Activated naive CD4-positive, alpha-beta T cell (primary cell): Measurements from ENCODE around the gene FGF11.

ENCODE experiments used
- DNase-seq, 4 experiments: peaks; one replicate each; lab custom pipeline; 2025; lab: John Stamatoyannopoulos, UW

FGF11 gene

DNA sequence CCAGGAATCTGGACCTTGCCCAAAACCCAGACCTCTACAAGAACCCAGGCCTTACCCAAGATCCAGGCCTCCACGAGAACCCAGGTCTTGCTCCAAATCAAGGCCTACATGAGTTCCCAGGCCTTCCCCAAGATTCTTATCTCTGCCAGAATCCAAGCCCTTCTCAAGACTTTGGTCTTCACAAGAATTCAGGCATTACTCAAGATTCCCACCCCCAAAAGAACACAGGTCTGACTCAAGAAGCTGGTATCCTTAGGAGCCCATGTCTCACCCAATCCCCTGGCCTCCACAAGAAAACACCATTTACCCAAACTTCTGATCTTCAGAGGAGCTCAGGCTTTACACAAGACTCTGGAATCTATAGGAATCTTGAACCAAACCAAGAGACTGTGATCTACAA lies 8.1 kb upstream of the FGF11 start:
- no peak for DNase-seq

DNA sequence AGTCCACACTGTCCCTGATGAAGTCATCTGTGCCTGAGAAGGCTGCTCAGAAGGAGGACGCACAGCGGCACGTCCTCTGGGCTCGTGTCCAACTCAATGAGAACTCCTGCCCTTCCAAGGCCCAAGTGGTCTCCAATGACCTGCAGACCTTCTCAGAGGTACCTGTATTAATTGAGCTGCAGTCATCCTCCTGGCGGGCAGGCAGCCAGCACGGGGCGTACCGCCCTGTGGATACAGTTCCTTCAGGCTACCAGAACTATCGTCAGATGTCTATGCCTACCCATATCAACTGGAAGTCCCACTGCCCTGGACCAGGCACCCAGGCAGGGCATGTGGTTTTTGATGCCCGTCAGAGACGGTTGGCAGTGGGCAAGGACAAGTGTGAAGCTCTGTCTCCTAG lies 7.0 kb upstream of the FGF11 start:
- DNase-seq = no peak

DNA sequence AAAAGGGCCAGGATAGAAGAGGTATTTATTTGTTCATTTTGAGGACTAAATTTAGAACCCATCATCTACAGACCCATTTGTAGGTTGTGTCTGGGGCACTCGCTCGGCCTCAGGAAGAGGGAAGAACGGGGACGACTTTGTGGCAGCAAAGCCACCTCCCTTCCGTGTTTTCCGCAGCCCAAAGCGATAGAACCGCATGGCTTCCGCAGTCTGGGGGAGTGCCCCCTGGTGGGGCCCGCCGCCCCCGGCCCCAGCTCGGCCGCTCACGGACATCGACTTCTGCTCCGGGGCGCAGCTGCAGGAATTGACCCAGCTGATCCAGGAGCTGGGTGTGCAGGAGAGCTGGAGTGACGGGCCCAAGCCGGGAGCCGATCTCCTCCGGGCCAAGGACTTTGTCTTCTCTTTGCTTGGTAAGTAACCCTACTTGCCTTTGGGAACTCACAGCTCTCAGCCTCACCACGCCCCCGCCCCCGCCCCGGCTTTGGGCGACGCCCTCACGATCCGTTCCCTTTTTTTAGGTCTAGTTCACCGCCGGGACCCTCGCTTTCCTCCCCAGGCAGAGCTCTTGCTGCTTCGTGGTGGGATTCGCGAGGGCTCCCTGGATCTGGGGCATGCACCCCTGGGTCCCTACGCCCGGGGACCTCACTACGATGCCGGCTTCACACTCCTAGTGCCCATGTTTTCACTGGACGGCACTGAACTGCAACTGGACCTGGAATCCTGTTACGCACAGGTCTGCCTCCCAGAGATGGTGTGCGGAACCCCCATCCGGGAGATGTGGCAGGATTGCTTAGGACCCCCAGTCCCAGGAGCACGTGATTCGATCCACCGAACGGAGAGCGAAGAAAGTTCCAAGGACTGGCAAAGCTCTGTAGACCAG lies 3.4 kb upstream of the FGF11 start:
- DNase-seq = peak in 3 of 4 experiments; percentile 43 to 65 (median 54)

DNA sequence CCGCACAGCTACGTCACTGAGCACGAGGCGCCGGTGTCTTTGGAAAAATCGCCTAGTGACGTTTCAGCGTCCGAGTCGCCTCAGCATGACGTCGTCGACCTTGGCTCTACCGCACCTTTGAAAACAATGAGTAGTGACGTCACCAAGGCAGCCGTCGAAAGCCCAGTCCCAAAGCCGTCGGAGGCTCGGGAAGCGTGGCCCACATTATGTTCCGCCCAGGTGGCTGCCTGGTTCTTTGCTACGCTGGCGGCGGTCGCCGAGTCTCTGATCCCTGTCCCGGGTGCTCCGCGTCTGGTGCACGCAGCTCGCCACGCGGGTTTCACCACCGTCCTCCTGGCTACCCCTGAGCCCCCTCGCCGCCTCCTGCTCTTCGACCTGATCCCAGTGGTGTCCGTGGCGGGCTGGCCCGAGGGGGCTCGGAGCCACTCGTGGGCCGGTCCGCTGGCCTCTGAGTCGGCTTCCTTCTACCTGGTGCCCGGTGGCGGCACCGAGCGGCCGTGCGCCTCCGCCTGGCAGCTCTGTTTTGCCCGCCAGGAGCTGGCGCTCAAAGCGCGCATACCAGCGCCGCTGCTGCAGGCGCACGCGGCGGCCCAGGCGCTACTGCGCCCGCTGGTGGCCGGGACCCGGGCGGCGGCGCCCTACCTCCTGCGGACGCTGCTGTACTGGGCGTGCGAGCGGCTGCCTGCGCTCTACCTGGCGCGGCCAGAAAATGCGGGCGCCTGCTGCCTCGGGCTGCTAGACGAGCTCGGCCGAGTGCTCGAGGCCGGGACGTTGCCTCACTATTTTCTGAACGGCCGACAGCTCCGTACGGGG lies 2.5 kb upstream of the FGF11 start:
- DNase-seq = peak; percentile 43 to 82 (median 58)

DNA sequence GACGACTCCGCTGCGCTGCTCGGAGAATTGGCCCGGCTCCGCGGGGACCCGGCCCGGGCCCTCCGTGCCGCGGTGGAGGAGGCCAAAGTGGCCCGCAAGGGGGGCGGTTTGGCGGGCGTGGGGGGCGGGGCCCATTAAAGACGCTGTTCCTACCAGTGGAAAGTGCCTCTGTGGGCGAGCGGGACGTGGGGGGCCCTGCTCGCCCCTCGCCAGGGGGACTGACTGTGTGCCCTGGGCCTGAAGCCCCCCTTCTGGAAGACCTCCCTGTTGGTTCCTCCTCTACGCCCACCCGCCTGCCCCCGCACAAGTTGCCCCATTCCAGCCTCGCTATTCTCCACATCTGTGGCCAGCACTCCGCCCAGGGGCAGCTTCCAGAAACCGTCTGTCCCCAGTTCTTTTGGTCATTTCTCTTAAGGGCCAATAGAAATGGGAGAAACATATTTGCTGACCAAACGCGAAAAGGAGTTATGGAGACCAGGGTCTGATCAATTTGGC lies 1.9 kb upstream of the FGF11 start:
- peak in 1 of 4 experiments; percentile 43 for DNase-seq

DNA sequence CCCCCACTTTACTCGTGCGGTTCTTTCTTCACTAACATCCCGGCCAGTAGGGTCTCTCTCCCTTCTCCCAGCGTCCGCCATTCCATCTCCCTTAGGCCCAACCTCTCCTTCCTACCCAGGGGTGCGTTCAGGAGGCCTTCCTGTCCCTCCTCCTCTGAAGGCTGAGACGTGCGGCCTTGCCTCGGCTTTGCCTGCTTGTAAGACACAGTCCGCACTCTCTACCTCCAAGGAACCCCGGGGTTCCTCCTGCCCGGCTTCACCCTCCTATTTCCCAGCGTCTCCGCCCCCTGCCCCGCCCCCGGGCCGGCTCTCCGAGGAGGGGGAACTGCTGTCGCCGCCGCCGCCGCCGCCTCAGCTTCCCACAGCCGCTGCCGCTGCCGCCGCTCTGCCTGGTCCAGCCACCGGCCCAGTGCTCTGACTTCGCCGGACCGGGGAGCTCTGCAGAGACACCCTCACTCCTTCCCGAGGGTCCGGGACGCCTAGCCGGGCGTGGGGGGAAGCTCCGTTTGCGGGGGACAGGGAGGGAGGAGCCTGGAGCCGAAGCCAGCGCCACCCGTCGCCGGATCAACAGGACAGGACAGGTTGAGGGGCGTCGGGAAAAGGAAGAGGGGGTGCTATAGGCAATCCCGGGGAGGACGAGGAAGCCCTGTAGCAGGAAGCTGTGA lies 1.2 kb upstream of the FGF11 start:
- peak in 3 of 4 experiments; percentile 13 to 64 (median 20) for DNase-seq

DNA sequence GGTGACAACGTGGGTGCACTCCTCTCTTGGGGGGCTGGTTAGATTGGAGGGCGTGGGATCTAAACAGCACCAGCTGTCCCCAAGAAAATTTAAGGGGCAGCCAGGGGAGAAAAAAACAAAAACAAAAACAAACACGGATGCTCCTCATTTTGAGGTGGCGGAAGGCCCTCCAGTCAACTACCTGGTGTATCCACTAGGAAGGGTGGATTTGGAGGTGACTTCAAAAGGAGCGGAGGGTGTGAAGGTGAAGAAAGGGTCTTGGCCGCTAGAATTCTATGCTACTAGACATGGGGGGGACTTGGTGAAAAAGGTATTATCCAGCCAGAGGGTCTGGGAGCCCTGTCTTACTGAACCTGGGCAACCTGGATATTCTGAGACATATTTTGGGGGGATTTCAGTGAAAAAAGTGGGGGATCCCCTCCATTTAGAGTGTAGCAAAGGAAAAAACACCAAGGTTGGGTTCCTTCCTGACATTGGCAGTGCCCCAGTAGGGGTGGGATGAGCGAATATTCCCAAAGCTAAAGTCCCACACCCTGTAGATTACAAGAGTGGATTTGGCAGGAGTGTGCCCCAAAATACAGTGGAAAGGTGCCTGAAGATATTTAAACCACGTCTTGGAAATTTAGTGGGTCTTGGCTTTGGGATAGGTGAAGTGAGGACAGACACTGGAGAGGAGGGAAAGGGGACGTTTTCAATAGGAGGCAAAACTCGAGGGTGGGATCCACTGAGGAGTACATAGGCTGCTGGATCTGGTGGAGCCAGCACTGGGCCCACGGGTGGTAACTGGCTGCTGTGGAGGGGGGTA lies 454 bp upstream of the FGF11 start:
- DNase-seq = no peak

DNA sequence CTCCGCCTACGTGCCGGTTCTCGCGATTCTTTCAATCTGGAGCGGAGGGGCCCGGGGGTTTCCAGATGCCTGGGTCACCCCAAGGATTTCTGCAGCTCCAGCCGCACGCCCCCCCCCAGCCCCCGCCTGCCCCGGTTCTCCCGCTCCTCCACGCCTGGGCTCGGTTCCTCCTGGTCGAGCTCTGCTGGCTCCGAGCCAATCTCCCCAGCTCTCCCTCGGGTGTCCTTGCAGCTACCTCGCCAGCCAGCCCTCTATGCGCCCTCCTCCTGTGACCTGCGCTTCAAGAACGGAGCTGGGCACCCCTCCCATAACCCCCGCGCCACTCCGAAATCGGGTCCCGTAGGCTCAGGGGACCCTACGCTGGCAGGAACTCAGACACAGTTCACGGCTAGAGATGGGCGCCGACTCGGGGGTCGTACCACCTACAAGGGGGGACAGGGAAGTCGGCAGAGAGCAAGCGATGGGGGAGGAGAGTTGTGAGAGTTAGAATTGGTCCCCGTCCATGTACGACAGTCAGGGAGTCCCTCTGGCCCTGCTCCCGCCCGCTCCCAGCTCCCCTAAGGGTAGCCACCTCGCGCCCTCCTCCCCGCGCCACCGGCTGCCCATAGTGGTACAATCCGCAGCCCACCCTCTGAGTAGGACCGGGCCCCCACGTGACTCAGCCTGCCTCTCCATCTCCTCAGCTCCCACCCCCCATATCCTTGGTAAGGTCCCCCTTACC lies 961 bp downstream of the FGF11 start:
- no peak for DNase-seq

DNA sequence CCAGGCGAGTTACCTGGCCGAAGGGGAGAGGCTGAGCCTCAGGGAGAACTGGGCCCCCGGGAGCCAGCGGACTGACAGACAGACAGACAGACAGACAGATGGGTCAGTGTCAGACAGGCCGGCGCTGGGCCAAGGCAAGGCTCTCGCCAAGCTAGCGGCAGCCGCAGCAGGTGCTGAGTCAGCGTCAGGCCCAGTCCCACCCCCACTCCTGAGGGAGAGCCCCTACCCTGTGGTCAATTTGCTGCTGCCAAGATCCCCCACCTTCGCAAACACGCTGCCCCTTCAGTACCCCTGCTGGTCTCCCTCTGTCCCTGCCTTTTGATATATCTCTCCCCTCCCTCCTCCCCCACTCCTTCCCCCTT lies 1.5 kb downstream of the FGF11 start:
- DNase-seq = no peak

DNA sequence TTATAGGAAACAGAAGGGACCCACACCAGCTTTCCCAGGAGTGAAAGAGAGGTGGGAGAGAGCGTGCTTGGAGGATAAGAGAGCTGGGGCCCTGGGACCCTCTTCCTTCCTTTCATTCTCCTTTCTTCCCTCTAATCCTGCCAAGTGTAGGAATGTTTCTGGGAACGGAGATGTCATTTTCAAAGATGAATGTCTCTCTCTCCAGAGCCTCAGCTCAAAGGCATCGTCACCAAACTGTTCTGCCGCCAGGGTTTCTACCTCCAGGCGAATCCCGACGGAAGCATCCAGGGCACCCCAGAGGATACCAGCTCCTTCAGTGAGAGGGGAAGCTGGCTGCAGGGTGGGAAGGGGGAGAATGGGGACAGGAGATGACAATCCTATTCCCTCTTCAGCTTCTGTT lies 2.0 kb downstream of the FGF11 start:
- DNase-seq = no peak

DNA sequence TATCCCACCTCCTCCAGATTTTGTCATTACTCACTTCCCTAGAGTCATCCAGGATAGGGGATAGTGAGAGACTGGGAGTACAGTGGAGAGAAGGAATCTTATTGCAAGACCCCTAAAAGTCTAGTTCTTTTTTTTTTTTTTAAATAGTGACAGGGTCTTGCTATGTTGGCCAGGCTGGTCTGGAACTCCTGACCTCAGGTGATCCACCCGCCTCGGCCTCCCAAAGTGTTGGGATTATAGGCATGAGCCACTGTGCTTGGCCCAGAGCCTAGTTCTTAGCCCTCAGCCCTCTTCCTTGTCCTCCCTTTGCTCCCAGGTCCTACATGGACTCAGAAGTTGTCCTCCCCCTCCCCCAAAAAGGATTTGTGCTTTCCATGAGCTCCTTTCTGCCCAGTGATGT lies 2.8 kb downstream of the FGF11 start:
- DNase-seq = no peak

DNA sequence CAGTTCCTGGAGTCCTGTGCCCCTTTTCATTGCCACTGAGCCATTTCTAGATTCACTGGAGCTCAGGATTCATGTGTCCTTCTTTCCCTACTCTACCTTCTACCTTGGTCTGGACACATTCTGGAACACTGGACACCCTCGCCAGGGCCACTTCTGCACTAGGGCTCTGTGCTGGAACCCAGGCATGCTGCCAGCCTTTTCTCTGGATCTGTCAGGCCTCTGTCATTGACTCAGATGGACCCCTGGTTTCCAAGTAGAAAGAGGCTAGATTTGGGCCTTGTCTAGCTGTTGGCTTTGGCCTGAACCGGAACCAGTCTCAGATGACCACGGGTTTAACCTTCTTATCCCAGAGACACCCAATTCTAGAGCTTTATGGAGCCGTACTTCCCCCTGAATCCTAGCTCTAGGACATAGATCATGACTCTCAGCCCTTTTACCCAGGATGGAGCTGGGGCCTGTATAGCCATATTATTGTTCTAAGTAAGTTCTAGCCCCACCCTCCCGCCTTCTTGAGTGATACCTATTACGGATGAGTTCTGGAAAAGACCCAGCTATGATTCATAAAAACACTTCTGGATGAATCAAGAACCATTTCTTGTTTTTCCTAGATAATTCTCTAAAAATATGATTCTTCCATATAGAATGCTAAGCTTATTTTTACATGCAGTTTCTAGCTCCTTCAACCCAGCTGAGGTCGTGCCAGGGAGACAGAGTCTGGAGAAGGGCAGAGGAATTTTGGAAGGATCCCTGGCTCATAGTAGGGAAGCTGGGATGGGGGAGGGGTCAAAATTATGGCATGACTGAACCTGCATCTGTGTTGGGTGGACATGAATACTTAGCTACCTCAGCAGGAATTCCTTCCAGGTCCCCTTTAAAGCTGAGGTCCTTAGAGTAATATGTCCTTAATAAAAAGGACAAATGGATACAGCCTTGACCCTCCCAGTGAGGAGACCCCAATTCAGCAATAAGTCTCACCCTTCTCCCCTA lies 4.5 kb downstream of the FGF11 start:
- DNase-seq = no peak

DNA sequence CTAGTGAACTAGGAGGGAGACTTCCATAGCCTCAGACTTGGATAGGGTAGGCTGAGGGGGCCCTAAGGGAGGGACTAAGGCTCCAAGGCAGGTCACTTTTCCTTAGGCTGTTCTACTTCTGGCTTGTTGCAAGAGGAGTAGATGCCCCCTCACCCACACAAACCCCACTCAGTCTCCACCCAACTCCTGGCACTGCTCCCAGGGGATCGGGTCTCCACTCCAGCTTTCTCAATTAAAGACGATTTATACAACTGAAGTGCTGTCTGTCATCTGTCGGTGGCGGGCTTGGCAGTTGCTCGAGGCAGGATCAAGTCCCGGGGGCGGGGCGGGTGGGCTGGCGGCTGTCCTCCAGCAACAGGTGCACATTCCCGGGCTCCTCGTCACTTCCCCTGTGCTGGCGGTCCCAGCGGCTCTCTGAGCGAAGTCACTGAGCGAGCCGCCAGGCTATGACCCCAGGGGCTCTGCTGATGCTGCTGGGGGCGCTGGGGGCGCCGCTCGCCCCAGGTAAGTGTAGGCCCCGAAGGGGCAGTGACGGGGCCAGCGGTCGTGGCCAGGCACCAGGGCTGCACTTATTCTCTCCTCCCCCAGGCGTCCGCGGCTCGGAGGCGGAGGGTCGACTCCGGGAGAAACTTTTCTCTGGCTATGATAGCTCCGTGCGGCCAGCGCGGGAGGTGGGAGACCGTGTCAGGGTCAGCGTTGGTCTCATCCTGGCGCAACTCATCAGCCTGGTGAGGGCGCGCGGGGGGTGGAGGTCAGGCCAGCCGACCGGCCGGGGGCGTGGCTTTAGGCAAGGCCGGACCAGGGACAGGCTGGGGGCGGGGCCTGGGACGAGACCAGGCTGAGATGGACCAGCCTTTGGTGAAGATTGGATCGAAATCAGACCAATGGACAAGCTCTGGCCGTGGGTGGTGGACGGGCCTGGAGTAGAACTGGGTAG lies 5.6 kb downstream of the FGF11 start, which contains the start of gene CHRNB1:
CHRNB1 (plus strand) TSS at position 380 of the 937 bp plus-strand sequence; CDS start at position 447, 67 bp downstream.
- DNase-seq = no peak

DNA sequence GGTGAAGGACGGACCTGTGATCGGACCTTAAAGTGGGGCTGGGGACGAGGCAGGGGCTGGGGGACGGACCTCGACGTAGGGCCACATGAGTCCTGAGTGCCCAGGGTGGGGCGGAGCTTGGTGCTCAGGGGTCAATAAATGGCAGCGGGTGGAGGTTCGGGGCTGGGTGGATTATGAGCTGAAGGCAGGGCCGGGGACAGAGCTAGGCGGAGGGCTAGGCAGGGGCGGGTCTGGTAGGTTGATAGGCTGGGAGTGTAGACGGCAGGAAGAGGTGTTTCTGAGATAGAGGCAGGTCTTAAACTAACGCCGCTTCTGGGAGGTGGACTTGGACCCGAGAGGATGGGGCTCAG lies 6.3 kb downstream of the FGF11 start:
- peak in 1 of 4 experiments; percentile 20 for DNase-seq

DNA sequence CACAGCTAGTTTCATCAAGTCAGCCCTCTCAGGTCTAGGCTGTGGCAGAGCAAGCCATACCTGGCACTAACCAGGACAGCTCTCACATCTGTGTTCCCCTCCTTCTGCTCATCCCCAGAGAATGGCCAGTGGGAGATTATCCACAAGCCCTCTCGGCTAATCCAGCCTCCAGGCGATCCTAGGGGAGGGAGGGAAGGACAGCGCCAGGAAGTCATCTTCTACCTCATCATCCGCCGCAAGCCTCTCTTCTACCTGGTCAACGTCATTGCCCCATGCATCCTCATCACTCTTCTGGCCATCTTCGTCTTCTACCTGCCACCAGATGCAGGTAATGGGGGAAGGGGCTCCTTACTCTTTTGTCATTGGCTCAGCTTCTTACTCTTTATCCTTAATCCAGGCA lies 9.1 kb downstream of the FGF11 start:
- DNase-seq = no peak

DNA sequence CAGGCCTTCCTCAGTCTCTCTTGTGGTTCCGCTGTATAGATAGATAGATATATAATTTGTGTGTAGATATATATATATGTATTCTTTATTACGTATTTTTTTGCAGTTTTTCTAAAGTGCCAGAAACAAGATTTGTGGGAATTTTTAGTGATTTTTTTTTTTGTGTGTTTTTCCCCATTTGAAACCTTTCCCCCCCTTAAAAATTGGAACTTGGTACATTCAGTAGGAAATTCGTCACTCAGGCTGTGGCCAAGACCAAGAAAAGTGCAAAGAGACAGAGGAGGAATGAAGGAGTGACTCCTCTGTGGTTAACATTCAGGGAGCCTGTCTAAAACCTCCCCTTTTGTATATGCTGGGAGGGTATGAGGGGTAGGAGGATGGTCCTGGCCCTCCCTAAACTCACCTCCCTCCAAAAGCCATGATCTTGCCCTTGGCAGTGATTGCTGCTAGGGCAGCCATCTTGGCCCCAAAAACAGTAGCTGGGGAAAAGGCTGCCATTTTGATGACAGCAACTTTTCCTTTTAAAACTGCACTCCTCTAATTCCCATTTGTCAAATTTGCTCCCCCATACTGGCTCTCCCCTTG lies 20.7 kb downstream of the FGF11 start:
- no peak for DNase-seq

DNA sequence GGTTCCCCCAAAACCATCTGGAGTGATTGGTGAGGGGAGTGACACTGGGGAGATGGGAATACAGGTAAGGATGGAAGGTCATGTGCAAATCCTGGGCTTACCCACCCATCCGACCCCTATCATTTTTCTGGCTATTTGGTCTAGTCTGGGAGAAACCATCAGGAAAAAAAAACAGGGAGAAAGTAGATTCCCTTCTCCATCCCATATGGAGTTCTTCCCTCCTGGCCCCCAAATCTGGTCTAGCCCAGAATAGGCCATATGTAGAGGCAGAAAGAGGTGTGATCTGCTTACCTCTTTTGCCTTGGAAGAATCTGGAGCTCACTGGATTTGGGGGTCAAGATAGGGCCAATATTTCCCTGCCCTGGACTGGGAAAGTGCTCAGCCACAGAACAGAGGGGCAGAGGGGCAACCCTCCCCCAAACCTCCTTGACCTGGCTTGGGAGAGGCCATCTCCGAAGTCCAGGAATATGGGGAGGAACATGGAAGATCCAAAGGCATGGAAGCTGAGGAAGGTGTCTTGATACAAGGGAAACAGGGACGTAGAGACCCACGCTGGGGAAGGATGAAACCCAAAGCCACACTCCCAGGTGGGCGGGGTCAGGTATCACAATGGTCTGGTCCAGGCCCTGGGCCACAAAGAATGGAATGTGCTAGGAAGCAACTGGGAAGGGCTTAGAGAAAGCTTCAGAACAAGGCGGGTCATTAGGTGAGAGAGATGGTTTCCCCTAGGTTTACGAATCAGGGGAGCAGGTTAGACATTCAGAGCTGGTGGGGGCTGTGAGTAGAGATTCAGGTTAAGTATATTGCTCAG lies 21.7 kb downstream of the FGF11 start:
- no peak for DNase-seq
